EH (cell line): ENCODE measurements around the gene FATE1.

ENCODE experiments used
- DNase-seq: peaks from one replicate; pipeline ENCODE4 v3.0.0-alpha.2; 2015; ENCODE audit warnings: low read depth

FATE1 gene

DNA sequence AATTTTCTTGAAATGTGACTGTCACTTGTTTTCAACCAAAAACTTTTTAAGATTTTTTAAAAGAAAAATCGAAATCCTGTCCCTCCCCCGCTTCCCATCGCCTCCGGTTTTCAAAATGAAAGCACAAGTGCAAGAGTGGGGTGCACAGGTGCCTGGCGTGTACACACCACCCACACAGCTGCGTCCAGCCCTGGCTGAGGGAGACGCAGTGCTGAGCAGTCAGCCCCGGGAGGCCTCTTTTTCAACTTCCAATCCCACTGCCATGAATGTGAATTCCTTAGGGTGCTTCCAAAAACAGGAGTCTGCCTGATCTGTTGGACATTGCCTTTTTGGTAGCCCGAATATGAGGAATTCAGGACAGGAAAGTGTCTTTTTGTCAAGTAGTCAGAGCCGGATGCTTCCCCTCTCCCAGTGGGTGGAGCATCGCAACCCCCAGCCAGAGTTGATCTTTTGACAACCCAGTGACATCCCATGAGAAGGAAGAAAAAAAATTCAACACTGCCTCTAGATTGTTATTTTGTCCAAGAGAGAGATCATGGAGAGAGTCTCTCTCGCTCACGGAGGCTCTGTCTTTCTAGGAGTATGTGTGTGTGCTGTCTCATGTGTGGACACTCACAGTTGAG lies 11.7 kb upstream of the FATE1 start:
- DNase-seq = no peak

DNA sequence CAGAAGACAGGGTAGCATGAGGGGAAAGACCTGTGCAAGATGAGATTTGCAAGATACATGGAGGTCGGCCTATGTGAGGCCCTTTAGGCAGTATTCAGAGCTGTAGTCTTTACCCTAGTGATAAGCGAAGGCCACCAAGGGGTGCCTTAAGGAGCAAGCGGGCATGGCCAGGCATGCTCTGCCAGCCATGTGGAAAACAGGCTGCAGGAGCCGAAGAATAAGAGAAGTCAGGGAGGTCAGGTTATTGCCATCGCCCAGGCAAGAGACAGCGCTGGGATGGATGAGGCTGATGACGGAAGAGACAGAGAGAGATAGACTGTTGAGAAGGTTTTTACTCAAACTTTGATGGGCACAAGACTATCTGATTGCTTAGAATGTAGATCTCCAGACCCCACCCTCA lies 7.0 kb upstream of the FATE1 start:
- DNase-seq = no peak

DNA sequence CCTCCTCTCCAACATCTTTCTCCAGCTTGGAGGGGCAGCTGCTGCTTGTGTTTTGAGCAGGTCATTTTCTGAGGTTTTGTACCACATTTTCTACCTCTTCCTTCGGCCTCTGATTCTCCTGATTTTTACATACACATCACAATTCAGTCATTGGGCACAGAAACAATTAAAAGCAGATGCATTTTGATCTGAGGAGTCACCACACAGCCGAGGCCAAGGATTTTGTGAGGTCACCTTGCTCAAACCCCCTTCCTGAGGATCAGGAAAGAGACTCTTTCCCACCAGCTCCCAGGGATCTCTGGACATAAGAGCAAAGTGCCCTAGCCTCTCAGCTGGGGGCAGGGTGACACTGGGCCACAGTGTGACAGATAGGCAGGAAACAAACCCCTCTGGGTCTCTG lies 5.4 kb upstream of the FATE1 start:
- DNase-seq = no peak

DNA sequence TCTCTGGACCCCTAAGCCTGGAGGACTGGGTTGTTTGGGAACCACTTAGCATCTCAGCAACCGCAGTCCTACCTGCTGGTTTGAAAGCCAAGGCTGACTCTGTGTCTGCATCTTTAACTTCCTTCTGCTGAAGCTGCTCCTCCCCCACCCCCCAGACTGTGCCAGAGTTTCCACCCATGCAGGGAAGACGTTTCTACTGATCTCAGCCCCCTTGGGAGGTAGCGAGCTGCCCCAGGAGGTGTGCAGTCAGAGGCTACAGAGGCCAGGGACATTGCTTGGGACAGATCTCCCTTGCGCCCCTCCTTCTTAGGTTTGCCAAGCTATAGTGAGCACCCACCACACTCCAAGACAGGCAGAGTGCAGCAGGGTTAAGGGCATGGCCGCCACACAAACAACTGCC lies 4.7 kb upstream of the FATE1 start:
- DNase-seq = no peak

DNA sequence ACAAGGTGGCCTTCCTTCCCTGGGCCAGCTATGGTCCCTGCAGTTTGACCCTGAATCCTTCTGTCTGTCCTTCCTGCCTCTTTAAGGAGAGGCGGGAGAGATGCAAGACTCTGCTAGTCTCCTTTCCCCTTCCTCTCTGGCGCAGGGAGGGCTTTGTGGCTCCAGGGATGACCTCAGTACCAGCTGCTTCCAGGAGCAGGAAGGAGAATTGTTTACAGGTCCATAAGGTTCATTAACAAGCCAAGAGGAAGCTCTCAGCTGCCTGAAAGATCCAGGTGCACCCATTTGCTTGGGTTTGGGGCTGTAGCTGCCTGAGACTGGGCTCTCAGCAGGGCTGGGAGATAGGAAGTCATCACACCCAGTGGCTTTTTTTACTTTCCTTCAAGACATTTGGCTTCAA lies 4.0 kb upstream of the FATE1 start:
- DNase-seq = no peak

DNA sequence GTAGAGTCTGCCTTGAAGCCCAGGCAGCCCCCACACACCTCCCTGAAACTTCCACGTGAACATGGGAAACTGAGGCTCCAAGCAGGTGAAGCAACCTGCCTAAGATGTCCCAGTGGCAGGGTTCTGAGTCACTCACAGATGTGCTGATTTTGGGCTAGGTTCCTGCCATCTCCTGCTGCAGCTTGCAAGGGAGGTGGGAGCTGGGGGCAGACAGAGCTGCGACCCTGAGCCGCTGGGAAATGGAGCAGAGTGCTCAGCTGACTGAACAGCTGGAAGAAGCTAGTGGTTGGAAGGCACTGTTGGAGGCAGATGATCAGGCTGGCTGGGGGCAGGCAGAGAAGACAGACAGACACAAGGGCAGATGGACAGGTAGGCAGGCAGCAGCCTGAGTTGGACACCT lies 3.6 kb upstream of the FATE1 start:
- DNase-seq = no peak

DNA sequence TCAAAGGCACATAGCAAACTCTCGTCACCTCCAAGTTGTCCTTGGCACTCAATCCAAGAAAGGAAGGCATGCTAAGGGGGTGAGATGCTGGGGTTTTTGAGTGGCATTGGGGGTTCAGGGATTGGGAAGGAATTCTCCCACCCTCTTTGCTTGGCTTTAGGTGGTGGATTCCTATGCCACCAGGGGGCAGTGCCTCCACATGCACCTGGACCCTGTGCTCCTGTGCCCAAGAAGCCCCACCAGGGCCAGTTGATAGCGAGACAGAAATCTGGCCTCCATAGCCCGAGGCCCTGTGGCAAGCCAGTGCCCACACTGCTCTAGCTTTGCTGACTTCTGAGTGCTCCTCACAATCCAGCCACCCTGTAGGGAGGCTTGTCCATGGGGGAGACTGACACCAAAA lies 2.0 kb upstream of the FATE1 start:
- DNase-seq = peak; percentile 18

DNA sequence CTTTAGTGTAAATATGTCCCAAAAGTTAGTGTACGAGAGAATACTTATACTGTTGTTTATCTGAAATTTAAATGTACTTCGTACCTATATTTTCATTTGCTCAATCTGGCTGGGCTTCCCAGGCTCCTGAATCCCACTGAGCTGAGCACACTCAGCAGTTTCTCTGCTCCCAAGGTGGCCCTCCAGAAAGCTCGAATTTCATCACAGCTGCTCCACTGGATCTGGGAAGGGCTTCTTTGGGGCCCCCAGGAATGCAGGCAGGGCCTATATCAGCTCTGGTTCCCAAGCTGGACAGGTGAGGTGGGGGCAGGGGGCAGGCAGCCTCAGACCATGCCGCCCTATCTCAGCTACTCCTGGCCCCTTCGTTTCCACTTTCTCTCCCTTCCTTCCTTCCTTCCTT lies 1.5 kb upstream of the FATE1 start:
- DNase-seq = no peak

DNA sequence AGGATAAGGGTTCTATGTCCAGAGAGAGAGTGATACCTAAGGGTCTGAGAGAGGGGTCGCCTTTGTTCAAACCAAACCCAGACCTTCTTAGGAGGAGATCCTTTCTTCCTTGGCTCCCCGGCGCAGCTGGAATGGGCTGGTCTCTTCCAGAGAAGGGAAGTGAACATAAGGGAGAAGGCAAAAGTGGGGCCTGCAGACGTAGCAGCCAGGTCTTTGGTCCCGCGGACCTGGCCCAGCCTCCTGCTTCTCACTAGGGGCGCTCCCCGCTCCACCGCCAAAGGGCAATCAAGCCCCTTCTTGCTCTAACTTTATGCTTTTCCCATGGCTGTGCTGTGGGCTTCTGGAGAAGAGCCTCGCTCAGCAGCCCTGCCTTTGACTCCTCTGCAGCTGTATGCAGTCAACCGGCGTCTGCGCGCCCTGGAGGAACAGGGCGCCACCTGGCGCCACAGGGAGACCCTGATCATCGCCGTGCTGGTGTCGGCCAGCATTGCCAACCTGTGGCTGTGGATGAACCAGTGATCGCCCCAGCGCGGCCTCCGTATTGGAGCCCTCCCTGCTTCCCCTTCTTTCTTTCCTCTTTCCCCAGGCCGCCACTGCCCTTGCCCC lies 6.5 kb downstream of the FATE1 start:
- DNase-seq = peak; percentile 17

DNA sequence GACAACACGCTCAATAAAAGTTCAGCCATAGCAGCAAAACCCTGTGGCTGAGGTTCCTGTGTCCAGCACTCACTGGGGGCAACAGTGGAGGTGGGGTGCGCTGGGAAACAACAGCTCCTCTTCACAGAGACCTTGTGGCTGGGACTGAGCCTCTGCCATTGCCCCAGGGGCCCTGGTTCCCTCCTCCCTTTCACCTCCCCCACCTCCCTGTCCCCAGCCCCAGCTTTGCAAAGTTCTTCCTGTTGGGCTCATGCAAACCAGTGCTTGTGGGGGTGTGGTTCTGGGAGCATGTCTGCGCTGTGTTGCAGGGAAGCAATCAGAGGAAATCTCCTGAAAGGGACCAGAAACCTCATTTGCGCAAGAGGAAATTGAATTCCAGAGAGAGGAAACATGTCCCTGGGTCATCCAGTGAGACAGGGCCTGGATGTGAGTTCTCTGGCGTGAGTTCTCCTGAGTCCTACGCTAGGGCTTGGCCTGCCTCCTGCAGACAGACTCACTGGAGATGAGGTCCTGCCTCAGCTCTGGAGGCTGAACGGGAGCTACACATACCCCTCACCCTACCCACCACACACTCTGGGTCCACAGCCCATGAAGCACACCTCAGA lies 7.4 kb downstream of the FATE1 start:
- no peak for DNase-seq

DNA sequence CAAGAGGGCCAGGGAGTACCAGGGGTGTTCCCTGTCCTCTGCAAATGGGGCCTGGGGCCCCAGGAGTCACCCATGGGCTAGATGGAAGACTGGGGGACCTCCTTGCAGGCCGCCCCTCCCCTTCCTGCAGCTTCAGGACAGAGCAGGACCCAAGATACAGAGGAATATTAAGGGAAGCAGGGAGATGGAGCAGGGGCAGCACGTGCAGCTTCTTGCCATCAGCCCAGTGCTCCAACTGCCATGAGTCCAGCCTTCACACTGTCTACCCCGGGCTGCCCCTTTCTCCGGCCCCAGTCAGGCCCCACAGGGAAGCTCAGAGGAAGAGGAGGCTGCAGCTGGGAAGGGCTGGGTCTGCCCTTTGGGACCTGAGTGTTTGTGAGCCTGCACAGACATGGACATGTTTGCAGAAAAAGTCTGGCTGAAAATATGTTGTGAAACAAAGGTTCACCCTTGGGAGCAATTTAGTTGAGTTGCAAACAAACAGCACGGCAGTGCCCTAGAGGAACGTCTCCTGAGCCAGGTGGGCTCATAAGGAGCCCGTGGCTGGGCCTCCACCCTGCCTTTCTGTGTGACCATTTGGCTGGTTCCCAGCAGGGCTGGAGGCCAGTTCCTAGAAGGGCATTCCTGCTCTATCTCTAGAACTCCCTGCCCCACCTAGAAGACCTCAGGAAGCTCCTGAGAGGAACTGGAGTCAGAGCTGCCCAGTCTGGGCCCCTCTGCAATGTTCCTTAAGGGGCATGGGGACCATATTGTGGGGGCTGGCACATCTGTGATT lies 8.9 kb downstream of the FATE1 start:
- DNase-seq = no peak

DNA sequence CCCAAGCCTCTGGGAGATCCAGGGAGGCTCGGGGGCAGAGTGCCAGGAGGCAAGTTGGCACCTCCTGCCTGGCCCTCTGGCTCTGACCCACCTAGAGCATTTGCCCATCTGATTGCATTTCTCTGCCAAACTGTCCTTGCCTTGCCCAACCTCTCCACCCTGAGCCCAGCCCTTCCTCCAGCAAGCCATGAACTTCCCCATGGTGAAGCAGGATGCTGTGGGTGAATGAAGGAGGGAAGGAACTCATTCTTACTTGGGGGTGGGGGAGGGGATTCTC lies 9.4 kb downstream of the FATE1 start:
- no peak for DNase-seq

DNA sequence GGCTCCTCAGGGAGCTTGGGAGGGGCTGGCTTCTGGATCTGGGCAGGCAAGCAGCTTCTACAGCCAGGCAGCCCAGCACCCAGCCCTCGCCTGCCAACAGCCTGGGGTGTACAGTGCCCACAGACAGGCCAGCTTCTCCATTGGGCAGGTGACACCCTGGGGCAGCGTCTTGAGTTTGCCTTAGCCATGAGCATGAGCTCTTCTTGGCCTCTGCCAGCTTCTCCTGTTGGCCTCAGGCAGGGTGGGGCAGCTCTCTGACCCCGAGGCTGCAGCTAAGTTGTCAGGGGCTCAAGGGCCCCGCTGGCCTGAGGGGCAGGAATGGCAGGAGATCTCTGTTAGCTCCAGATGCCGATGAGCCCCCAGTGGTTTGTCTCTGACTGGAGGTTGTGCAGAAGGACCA lies 10.9 kb downstream of the FATE1 start:
- no peak for DNase-seq

DNA sequence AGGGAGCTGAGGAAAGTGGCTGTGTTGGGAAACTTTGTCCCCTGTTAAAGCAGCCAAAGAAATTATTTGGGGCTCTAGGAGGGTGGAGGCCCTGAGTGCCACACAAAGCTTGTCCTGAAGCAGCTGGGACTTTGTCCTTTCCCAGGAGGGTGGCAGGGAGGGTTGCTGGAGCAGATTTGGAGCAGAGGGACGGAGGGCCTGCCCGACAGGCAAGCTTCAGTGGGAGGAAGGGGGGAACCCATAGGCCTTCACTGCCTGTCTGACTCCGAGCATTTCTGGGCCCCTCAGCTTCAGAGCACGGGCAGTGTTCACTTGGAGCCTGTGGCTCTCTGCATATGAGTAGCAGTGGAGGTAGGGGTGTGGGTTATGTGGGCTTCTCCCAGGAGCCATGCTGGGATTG lies 11.5 kb downstream of the FATE1 start:
- DNase-seq = no peak

DNA sequence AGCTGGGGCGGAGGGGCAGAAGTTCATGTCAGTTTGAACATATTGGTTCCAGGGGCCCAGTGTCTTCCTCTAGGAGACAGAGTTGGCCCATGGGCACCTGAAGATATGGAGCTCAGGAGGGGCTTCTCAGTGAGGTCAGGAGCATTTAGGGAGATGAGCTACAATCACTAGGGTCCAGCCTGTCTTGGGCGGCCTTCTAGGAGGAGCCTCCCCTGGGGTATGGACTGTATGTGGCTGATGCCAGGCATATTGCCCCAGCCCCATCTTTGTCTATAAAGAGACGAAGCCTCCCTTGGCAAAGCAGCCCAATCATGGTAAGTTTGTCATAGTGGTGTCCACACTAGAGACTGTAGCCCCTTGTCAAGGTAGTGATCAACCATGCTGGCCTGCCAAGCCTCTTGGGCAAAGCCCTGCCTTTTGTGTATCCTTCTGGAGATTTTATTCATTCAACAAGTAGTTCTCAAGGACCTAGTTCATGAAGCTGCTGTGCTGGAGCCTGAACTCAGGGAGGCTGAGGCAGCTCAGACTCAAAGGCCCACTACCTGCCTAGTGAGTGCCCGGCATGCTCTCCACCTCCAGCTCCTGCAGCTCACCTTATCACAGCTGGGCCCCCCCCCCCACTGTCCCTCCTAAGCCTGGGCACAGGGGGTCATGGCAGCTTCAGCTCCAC lies 13.4 kb downstream of the FATE1 start:
- no peak for DNase-seq

DNA sequence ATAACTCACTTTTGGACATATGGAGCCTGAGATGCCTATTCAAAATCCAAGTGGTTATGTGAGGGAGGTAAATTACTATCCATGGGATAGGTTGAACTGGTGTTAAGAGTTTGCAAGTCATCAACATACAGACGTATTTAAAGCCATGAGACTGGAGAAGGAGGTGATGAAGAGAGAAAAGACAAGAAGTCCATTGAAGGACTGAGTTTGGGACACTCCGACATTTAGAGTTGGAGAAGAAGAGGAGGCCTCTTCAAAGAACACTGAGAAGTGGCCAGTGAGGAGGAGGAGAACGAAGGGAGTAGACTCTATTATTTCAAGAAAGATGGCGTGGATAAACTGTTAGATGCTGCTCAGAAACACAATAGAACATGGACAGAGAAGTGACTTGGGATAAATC lies 18.6 kb downstream of the FATE1 start, which contains the start of gene CNGA2:
CNGA2 (plus strand) TSS at position 301 of the 400 bp plus-strand sequence. CDS start 3,738 bp downstream, outside the sequence.
- DNase-seq = no peak

DNA sequence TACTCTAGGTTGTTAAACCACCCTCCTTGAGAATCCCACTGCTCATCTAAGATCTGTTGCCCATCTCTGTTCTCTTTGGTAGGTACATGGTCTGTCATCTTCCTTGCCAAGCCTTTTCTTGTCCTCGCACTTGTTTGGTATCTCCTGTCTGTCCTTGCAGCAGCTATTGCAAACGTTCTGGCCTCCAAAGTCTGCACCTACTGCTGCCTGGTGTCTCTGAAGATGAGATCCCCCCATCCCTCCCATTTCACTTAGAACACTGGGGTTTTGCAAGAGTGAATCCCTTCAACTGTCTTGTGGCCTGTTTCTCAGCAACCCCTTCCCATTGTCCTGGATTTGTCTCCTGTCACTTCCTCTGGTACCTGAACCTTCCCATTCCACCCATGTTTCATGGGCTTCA lies 19.4 kb downstream of the FATE1 start:
- DNase-seq = no peak

DNA sequence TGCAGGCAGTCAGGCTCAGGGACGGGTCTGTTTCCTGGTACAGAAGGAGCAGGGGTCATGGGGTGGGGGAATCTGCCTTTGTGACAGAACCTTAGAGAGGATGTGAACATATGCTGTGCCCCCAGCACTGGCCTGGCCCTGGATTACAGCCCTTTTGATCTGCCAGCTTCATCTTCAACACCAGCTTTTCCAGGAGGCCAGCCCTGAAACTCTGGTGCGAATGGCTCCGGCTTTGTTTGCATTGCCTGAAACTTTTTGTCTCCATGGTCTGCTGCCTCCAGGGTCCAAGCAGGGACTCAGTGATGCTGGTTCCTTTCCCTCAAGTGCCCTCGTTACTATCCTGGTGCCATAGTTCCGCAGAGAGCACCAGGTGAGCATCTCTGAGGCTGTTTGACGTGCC lies 20.9 kb downstream of the FATE1 start:
- no peak for DNase-seq

DNA sequence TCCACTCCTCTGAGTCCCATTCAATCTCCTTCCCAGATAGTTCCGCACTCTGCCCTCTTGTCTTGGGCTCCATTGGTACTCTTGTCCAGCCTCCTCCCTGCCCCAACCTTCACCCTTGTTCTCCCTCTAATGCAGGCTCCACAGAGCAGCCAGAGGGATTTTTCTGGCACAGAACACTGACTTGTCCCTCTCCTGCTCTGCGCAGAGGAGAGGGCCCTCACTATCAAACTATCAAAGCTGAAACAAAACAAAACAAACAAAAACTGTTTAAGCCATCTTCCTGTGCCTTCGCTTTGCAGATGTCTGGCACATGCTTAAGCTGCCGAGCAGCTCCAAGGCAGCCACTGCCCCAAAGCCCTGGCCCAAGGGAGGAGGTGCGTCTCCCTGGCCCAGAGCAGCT lies 21.7 kb downstream of the FATE1 start:
- no peak for DNase-seq

DNA sequence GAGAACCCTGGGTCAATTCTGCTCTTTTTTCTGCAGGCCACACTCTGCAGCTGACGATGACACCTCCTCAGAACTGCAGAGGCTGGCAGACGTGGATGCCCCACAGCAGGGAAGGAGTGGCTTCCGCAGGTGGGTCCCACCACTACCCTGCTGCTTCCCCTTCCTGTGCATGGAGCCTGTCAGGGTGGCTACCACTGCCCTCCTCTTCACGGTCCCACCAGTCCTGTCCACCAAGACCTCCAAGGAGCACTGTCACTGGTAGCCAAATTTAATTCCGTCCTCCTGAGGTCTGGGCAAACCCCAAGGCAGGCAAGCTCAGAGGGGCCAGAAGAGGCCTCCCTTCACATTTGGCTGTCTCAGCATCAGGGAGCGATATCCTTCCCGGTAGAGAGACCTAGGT lies 22.9 kb downstream of the FATE1 start:
- DNase-seq = no peak

DNA sequence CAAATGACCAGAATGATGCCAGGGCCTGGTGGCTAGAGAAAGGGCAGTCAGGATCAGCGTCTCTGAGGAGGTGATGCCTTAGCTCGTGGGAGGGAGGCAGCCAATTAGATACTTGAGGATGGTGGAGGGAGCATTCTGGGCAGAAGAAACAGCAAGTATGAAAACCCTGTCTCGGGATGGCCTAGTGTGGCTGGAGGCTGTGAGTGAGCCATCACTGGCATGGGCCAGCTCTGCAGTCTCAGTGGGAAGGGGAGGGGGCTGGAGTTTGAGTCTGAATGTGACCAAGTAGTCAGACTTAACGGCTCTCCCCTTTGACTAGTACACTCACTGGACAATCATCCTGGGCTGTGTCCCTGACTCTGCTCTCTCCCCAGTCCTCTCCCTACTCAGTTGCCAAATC lies 25.8 kb downstream of the FATE1 start:
- no peak for DNase-seq

DNA sequence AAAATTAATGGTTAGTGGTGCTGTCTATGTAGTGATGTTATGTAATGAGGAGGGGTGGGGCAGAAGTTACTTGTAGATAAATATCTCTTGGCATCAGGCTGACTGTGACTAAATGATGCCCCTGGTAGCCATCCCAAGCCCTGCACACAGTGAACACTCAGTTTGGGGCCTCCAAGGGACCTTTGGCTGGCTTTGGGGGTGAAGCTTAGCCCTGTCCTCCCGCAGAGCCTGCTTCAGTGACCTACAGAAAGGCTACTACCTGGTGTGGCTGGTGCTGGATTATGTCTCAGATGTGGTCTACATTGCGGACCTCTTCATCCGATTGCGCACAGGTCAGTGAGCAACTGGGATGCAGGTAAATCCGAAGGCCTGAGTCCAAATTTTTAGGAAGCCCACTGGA lies 26.5 kb downstream of the FATE1 start:
- no peak for DNase-seq
